Measurements from ENCODE around the gene GABRG3. TPM values are rescaled to one million over a fixed set of nuclear protein-coding genes. Genes with fewer than 3 reads are reported as not detected.

GABRG3 gene
- total RNA-seq, 1 experiment from 2014 or later: not detected

GRCh38 chr15:27249760-27250109 lies 278.8 kb downstream of the GABRG3 start:
- no peaks in the 10 kb centered on the region for H4K20me1 ChIP-seq (ENCODE audit: insufficient read depth)
- POLR2A ChIA-PET: no interaction called here
- no TSS peak for BruUV-seq (replicated peaks)
- no peaks in the 10 kb centered on the region for H3K36me3 ChIP-seq (ENCODE audit: control insufficient read depth in 1 of 2, insufficient read depth in 2 of 2, low read length in 2 of 2)
- no peaks in the 10 kb centered on the region for H3K79me2 ChIP-seq (ENCODE audit: insufficient read depth, low read length)
- no peak overlapping the region for H3K9ac ChIP-seq (ENCODE audit: low read length)
- TF ChIP-seq EZH2 (IDR thresholded peaks at IDR 0.05) (no peak), YY1 (IDR thresholded peaks at IDR 0.05; ENCODE audit: extremely low read depth, insufficient replicate concordance, low read depth, low read length) (no peak), TCF7L2 (IDR thresholded peaks at IDR 0.05; ENCODE audit: borderline replicate concordance, extremely low read depth, insufficient read depth, insufficient read length) (no peak), ZBTB33 (IDR thresholded peaks at IDR 0.05; ENCODE audit: extremely low read depth, insufficient replicate concordance, low read length) (no peak), CBX3 (IDR thresholded peaks at IDR 0.05; ENCODE audit: low read depth) (no peak), SP1 (IDR thresholded peaks at IDR 0.05; ENCODE audit: low read depth) (no peak), EZH2phosphoT487 (IDR thresholded peaks at IDR 0.05; ENCODE audit: borderline replicate concordance) (no peak)
- TF ChIP-seq, protein P1, sequence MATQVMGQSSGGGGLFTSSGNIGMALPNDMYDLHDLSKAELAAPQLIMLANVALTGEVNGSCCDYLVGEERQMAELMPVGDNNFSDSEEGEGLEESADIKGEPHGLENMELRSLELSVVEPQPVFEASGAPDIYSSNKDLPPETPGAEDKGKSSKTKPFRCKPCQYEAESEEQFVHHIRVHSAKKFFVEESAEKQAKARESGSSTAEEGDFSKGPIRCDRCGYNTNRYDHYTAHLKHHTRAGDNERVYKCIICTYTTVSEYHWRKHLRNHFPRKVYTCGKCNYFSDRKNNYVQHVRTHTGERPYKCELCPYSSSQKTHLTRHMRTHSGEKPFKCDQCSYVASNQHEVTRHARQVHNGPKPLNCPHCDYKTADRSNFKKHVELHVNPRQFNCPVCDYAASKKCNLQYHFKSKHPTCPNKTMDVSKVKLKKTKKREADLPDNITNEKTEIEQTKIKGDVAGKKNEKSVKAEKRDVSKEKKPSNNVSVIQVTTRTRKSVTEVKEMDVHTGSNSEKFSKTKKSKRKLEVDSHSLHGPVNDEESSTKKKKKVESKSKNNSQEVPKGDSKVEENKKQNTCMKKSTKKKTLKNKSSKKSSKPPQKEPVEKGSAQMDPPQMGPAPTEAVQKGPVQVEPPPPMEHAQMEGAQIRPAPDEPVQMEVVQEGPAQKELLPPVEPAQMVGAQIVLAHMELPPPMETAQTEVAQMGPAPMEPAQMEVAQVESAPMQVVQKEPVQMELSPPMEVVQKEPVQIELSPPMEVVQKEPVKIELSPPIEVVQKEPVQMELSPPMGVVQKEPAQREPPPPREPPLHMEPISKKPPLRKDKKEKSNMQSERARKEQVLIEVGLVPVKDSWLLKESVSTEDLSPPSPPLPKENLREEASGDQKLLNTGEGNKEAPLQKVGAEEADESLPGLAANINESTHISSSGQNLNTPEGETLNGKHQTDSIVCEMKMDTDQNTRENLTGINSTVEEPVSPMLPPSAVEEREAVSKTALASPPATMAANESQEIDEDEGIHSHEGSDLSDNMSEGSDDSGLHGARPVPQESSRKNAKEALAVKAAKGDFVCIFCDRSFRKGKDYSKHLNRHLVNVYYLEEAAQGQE (IDR thresholded peaks at IDR 0.05; ENCODE audit: low read depth): no peak
- peaks cover 5 to 46% of the 10 kb centered on the region in 2 experiments; a peak in 2 of 4 replicates for H3K9me3 ChIP-seq (ENCODE audit: control insufficient read depth in 1 of 2, insufficient read depth in 1 of 2, low read depth in 1 of 2, low read length in 2 of 2)
- RAD21 ChIA-PET (ENCODE audit: low non-redundant PET in 1 of 2, low total read pairs in 2 of 2, uncharacterized antibody in 2 of 2, unreplicated experiment in 2 of 2): no interaction called here
- CTCF ChIA-PET: no interaction called here
- no peak overlapping the region for H3K4me3 ChIP-seq (replicated peaks in 1 of 2; ENCODE audit: low read depth in 1 of 2, low read length in 2 of 2)
- no peak overlapping the region for H3K27ac ChIP-seq (ENCODE audit: low read depth, low read length)
- no peaks in the 10 kb centered on the region for H3K4me1 ChIP-seq (ENCODE audit: control insufficient read depth in 1 of 2, insufficient read depth in 2 of 2, low read length in 2 of 2)
- no peak overlapping the region for H3K4me2 ChIP-seq (ENCODE audit: low read length)
- no peak for DNase-seq (ENCODE audit: low read depth, low spot score)
- H3K9me2 ChIP-seq (ENCODE audit: insufficient read depth): no peaks in the 10 kb centered on the region
- intact Hi-C loops (cut with micrococcal nuclease): no loop called here
- ATAC-seq: no peak
- H2AFZ ChIP-seq (ENCODE audit: low read depth, low read length, poor library complexity, severe bottlenecking): no peak overlapping the region
- no peaks in the 10 kb centered on the region for H3K27me3 ChIP-seq (ENCODE audit: insufficient read depth, low read length)

Data from HCT116 (cell line).